SJSA1 (cell line): ENCODE results near the gene ATL2. TPM values are rescaled to one million over a fixed set of nuclear protein-coding genes. Genes with fewer than 3 reads are reported as not detected.

Experiments used
- DNase-seq, 2 experiments: peaks; one replicate each; pipeline ENCODE4 v3.0.0-alpha.2; 2015 to 2020; ENCODE audit warnings: low spot score in 2 of 2, low read depth in 1 of 2
- H3K27ac ChIP-seq: fragments of 250-450 bp; sonication (Bioruptor Pico); 2 replicates; pipeline ENCODE4 v1.5.1; 2020; ENCODE audit warnings: mild to moderate bottlenecking, moderate library complexity
- H3K27me3 ChIP-seq: fragments of 250-450 bp; sonication (Bioruptor Pico); replicated peaks from 2 replicates; pipeline ENCODE4 v1.5.1; 2020; ENCODE audit warnings: mild to moderate bottlenecking, moderate library complexity
- H3K36me3 ChIP-seq: fragments of 250-450 bp; sonication (Bioruptor Pico); 2 replicates; pipeline ENCODE4 v1.5.1; 2020; ENCODE audit warnings: mild to moderate bottlenecking
- H3K4me1 ChIP-seq: fragments of 250-450 bp; sonication (Bioruptor Pico); replicated peaks from 2 replicates; pipeline ENCODE4 v1.6.1; 2021; ENCODE audit warnings: mild to moderate bottlenecking
- H3K4me3 ChIP-seq: fragments of 250-450 bp; sonication (Bioruptor Pico); 2 replicates; pipeline ENCODE4 v1.5.1; 2020; ENCODE audit warnings: mild to moderate bottlenecking
- H3K9me3 ChIP-seq: fragments of 250-450 bp; sonication (Bioruptor Pico); replicated peaks from 2 replicates; pipeline ENCODE4 v1.5.1; 2020; ENCODE audit warnings: mild to moderate bottlenecking
- total RNA-seq: library from RNA; depleted of rRNA; stranded (reverse); fragments of >200 nt; shearing (Covaris generic); gene quantifications from 2 replicates; pipeline ENCODE4 v1.2.3, GENCODE V29; 2014; rRNA removed

ATL2 gene
- total RNA-seq, 1 experiment from 2014 or later = 121 TPM

GRCh38 chr2:38256610-38257009 lies 120.5 kb downstream of the ATL2 start:
- H3K36me3 ChIP-seq = no peaks in the 10 kb centered on the region
- H3K4me1 ChIP-seq = 0 out of 2 replicates have a peak, but pooled peaks cover 5% of the 10 kb centered on the region
- no peak for DNase-seq
- no peaks in the 10 kb centered on the region for H3K27me3 ChIP-seq
- no peak overlapping the region for H3K4me3 ChIP-seq
- H3K9me3 ChIP-seq = no peaks in the 10 kb centered on the region
- H3K27ac ChIP-seq = no peak overlapping the region

- Histone ChIP-seq H3K4me3 (no peak overlapping the region), H3K27me3 (no peaks in the 10 kb centered on the region), H3K27ac (no peak overlapping the region), H3K9me3 (no peaks in the 10 kb centered on the region), H3K4me1 (0 out of 2 replicates have a peak, but pooled peaks cover 5% of the 10 kb centered on the region), H3K36me3 (no peaks in the 10 kb centered on the region)
- no peak for DNase-seq
Measured at GRCh38 chr2:38255211-38255610, 121.9 kb downstream of the ATL2 start.

- H3K4me1 ChIP-seq = 0 out of 2 replicates have a peak, but pooled peaks cover 5% of the 10 kb centered on the region
- no peak overlapping the region for H3K27ac ChIP-seq
- DNase-seq = no peak
- no peak overlapping the region for H3K4me3 ChIP-seq
- H3K36me3 ChIP-seq = no peaks in the 10 kb centered on the region
- H3K9me3 ChIP-seq = no peaks in the 10 kb centered on the region
- H3K27me3 ChIP-seq = no peaks in the 10 kb centered on the region
Measured at GRCh38 chr2:38254796-38255195, 122.3 kb downstream of the ATL2 start.

- no peaks in the 10 kb centered on the region for H3K27me3 ChIP-seq
- no peak overlapping the region for H3K4me3 ChIP-seq
- peaks cover 28% of the 10 kb centered on the region for H3K4me1 ChIP-seq
- no peak overlapping the region for H3K27ac ChIP-seq
- H3K36me3 ChIP-seq = no peaks in the 10 kb centered on the region
- peak in 1 of 2 experiments; percentile 16 for DNase-seq
- H3K9me3 ChIP-seq = no peaks in the 10 kb centered on the region
Measured at GRCh38 chr2:38251940-38252339, 125.1 kb downstream of the ATL2 start.

GRCh38 chr2:38248707-38249106 lies 128.4 kb downstream of the ATL2 start:
- H3K27me3 ChIP-seq = no peaks in the 10 kb centered on the region
- H3K4me3 ChIP-seq = no peak overlapping the region
- peaks cover 37% of the 10 kb centered on the region for H3K4me1 ChIP-seq
- H3K9me3 ChIP-seq = no peaks in the 10 kb centered on the region
- H3K36me3 ChIP-seq = no peaks in the 10 kb centered on the region
- H3K27ac ChIP-seq = peak overlapping the region; percentile 22
- DNase-seq = no peak

GRCh38 chr2:38248255-38248654 lies 128.8 kb downstream of the ATL2 start:
- Histone ChIP-seq H3K4me3 (no peak overlapping the region), H3K9me3 (no peaks in the 10 kb centered on the region), H3K4me1 (peaks cover 41% of the 10 kb centered on the region), H3K27ac (peak overlapping the region; percentile 67), H3K36me3 (no peaks in the 10 kb centered on the region), H3K27me3 (no peaks in the 10 kb centered on the region)
- peak; percentile 54 to 85 for DNase-seq

GRCh38 chr2:38246105-38246504 lies 131.0 kb downstream of the ATL2 start:
- H3K27me3 ChIP-seq = no peaks in the 10 kb centered on the region
- H3K9me3 ChIP-seq = no peaks in the 10 kb centered on the region
- DNase-seq = no peak
- no peak overlapping the region for H3K4me3 ChIP-seq
- no peaks in the 10 kb centered on the region for H3K36me3 ChIP-seq
- H3K27ac ChIP-seq = no peak overlapping the region
- peaks cover 44% of the 10 kb centered on the region for H3K4me1 ChIP-seq

- Histone ChIP-seq H3K4me3 (no peak overlapping the region), H3K36me3 (no peaks in the 10 kb centered on the region), H3K27ac (no peak overlapping the region), H3K4me1 (peaks cover 44% of the 10 kb centered on the region), H3K27me3 (no peaks in the 10 kb centered on the region), H3K9me3 (no peaks in the 10 kb centered on the region)
- no peak for DNase-seq
Measured at GRCh38 chr2:38245114-38245641, 131.9 kb downstream of the ATL2 start.

GRCh38 chr2:38244301-38244700 lies 132.8 kb downstream of the ATL2 start:
- no peaks in the 10 kb centered on the region for H3K9me3 ChIP-seq
- no peaks in the 10 kb centered on the region for H3K27me3 ChIP-seq
- H3K36me3 ChIP-seq = no peaks in the 10 kb centered on the region
- no peak overlapping the region for H3K27ac ChIP-seq
- no peak overlapping the region for H3K4me3 ChIP-seq
- H3K4me1 ChIP-seq = peaks cover 44% of the 10 kb centered on the region
- no peak for DNase-seq

Other genes with a start within 250 kb of the ATL2 start
- gene HNRNPLL, start 225.7 kb upstream of the ATL2 start, total RNA-seq = 36.3 and 46.6 TPM in 2 replicates